ACHN (cell line): ENCODE measurements around the gene CLSTN2.

Source experiments
- DNase-seq: peaks from one replicate; pipeline ENCODE4 v3.0.0-alpha.2; 2015
- in situ Hi-C: cut with HindIII; loops from 2 replicates; pipeline ENCODE4 v1.10.0; 2017; ENCODE audit warnings: low sequenced_read_pairs, low pct_ligation_motif_present, low pct_unique_long_range_greater_than_20kb

The CLSTN2 gene

DNA sequence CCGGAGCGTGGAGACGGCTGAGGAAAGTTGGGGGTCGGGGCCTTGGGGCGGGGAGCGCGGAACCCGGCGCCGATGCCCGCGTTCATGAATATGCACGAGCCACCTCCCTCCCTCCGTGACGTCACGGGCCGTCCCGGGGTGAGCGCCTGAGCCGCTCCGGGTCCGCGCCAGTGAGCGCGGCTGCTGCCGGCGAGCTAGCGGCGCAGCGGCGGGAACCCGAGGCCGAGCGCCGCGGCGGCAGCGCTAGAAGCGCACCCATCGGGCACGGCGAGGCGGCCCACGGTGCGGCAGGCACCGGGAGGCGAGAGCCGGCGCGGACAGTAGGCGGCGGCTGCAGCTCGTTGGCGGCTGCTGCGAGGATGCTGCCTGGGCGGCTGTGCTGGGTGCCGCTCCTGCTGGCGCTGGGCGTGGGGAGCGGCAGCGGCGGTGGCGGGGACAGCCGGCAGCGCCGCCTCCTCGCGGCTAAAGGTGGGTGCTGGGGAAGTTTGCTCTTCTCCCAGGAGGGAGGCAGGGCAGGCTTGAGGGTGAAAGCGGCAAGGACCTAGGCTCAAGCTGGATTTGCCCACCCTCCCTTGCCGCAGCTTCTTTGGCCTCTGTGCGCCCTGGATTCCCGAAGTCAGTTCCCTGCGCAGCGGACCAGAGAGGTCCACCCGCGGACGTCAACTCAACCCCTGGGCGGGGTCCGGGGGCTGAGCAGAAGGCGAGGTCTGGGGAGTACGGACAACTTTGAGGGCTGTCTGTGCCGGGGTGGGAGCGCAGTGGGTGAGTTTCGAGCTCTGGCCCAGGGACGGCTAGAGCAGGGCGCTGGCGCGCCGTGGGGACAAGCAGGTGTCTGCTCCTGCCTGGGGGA lies at the start of gene CLSTN2:
Gene CLSTN2, plus strand, starts transcription at position 170 of the 850 bp plus-strand sequence.
- peak; percentile 57 for DNase-seq
- in situ Hi-C loops, result no loop called here

DNA sequence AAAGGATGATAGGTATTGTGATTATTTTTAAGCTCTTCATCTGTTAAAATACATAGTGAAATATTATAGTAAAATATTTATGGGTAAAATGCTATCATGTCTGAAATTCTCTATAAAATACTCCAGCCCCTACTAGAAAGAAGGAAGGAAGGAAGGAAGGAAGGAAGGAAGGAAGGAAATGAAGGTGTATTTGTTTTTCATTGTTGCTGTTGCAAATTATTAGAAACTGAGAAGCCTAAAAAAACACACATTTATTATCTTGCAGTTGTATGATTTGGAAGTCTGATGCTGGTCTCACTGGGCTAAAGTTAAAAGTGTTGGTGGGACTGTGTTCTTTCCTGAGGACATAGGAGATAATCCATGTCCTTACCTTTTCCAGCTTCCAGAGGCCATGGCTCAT lies 47.6 kb upstream of the CLSTN2 start:
- DNase-seq, result no peak
- in situ Hi-C loops, result no loop called here

DNA sequence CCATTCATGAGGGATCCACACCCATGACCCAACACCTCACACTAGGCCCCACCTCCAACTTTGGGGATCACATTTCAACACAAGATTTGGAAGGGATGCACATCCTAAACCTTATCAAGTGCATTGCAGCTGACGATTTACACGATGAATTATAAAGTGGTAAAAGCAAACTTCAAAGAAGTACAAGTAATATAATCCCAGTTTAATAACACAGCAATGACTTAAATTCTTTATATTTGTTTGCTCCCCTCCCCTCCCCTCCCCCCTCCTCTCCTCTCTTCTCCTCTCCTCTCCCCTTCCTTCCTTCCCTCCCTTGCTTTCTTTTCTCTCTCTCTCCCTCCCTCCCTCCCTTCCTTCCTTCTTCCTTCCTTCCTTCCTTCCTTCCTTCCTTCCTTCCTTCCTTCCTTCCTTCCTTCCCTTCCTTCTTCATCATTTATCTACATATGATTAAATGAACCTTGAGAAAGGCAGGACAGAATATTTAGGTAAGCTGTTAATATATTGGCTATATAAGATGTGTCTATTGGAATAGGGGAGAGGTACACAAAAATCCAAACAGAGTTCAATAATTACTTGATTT lies 46.3 kb upstream of the CLSTN2 start:
- no peak for DNase-seq
- in situ Hi-C loops, result no loop called here

DNA sequence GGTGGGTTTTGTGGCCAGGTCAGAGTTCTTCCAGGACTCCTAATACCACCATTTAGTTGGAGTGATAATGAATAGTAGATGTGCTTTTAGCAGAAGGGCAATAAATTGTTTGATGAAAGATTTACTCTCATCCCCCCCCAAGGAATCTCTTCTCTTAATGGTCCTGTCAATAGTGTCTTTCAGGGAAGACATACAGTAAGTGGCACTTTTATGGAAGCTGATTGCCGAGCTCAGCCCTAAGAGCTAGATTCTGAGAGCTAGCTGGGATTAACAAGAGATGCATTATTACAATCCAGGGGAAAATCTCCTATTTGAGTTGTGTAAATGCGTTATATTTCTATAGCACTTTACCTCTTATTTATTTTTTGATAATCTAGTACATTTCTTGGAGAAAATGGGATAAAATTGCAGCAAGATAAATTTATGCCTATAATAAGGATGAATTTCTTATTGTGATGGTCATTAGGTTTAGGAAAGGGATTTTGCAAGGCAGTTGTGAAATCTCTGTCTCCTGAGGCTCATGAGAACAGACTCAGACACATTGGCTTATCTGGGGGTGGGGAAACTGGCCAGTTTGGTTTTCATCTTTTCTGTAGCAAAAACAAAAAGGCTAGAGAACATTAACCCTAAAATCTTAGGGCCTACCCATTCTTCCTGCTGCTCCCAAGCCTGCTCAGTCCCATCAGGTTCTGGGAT lies 41.6 kb upstream of the CLSTN2 start:
- in situ Hi-C loops, result no loop called here
- no peak for DNase-seq

DNA sequence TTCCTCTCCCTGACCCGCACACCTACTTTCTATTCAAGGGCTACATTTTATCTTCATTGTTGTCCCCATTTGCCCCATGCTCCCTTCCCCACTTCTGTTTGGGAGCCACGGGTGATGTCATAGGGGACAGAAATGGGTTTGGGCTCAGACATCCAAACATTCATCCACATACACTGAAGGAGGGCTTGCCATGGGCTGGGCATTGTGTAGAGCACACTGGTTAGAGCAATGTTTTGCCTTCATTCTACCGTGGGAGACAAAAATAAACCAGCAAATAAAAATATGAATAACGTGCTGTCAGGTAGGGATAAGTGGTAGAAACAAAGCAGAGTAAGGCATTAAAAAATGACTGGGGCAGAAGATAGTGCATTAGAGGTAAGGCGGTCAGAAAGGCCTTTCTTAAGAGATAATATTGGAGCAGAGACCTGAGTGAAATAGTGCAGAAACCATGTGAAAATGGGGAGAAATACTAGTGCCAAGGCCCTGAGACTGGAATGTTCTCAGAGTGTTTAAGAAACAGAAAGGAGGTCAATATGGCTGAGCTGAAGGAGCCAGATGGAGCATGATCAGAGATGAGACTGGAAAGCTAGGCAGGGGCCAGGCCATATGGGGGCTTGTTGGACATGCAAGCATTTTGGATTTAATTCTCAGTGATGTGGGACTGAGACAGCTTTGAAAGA lies 40.9 kb upstream of the CLSTN2 start:
- DNase-seq, result no peak
- in situ Hi-C loops, result no loop called here

DNA sequence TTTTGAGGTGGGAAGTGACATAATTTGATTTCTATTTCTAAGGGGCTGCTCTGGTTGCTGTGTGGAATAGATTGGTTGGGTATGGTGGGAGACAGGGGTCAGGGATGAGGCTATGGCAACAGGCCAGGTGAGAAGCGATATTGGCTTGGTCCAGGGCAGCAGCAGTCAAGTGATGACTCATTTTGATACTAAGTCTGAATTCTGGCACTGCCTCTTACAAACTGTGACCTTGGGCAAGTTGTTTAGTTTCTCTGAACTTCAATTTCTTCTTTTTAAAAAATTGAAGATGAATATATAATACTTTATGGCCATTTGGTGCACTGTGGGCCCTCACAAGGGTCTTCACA lies 40.4 kb upstream of the CLSTN2 start:
- in situ Hi-C loops, result no loop called here
- DNase-seq, result no peak

DNA sequence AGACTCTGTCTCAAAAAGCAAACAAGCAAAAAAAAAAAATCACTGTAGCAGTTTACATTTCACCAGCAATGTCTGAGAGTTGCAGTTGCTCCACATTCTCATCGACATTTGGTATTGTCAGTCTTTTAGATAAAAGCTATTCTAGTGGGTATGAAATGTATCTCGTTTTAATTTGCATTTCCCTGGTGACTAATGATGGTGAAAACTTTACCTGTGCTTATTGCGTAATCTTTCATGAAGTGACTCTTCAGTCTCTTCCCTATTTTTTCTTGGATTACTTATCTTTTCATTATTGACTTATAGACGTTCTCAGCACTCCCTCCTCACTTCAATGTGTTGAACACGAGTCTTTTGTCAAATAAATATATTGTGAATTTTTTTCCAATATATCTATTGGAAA lies 37.2 kb upstream of the CLSTN2 start:
- no peak for DNase-seq
- in situ Hi-C loops, result no loop called here

DNA sequence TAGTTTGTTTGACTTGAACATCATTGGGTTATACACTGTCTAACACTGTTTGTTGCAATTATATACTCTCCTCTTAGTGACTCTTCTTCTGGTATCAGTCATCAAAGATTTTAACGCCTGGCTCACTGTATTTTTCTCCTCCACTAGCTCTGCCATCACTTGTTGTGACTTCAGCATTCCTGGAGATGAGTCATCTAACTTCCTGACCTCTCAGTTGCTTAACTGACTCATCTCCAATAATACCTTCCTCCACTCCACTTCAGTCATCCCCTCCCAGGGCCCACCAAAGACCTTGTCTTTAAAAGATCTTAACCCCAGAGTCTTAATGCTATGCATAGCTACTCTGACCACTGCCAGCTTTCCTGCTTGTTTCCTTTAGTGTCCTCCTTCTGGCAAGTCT lies 28.6 kb upstream of the CLSTN2 start:
- DNase-seq, result peak; percentile 82
- in situ Hi-C loops, result no loop called here

DNA sequence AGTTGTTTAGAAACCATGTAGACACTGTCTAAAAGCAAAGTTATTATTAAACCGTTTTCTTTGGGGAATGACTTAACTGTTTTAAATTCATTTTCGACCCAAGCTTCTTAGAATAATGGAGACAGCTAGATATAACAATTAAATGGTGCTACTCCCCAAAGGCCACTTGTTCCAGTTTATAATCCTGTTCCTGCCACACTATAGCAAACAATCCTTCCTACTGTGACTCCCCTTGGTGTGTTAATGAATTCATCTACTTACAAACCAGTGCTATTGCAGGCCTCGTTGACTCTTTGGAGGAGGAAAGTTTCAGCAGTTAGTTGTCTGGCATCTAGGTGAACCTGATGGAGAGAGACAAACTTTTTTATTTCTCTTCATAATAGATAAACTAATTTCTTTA lies 25.2 kb upstream of the CLSTN2 start:
- DNase-seq, result no peak
- in situ Hi-C loops, result no loop called here

DNA sequence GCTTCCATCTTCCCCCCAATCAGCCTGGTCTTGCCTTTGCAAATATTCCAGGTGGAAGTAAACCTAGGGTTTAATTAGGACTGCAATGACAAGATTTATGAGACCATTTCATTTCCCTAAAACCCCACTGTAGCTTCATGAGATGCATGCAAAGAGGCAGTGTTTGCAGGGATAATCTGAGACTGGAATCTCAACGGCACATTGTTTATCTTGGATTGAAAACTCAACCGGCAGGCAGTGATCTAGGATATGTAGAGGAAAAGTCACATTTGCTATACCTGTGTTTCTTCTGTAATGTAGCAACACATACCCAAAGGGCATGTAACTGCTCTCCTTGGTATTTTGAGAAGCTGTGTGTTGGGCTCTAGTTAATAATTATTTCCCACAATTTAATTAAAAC lies 18.7 kb upstream of the CLSTN2 start:
- DNase-seq, result no peak
- in situ Hi-C loops, result no loop called here

DNA sequence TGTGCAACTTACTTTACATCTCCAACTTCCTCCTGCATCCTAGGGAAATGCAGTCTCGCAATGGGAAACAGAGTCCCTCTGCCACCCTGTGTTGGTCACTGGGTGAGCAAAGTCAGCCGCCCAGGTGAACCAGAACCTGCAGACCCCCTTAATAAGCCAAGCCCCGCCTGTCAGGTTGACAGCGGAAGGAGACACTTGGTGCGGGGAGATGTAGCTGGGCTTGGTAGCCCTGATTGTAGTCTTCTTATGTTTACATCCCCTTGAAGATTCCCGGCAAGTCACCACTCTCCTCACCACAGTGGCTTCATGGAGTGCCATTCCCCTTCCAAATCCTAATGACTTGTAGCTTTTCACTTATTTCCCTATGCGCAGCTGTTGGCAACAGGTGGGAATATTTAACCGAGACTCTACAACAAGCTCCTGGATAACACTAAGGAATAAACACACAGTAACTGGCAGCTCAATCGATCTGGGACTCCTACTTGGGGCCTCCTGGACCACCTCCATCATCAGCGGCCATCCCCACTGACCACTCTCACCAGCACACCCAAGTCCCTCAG lies 17.7 kb upstream of the CLSTN2 start:
- in situ Hi-C loops, result no loop called here

DNA sequence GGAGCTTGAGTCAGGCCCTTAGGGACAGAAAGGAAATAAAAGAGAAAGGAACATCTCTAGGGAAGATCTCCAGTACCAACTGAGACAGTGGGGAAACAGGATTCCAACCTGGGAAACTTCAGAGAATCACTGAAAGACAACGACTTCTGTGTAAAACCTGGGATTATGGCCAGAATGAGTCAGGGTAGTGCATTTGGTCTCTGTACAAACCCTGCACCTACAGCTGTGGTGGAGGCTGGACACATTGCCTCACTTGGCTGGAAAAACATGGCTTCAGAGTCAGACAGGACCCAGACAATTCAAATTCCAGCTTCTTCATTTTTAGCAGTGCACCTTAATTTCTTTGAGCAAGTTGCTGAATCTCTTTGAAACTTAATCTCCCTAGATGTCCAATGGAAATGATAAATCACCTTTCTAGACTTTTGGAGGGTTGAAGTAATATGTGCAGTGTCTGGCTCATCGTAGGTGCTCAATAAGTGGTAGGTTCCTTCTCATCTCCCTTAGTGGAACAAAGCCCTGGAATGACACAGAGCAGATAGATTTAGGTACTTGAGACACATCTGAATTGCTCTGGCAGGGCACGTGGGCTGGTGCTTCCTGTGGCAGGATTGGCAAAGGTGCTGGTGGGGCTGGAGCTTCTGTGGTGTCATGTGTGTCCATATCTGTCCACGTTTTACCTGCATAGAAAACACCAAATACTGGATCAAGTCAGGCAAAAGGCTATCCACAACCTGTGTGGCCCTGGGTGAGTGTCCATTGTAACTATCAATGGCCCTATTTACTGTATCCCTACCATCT lies 6.1 kb upstream of the CLSTN2 start:
- in situ Hi-C loops, result no loop called here
- no peak for DNase-seq

More for the DNA sequence above, 17.7 kb upstream of the CLSTN2 start:
- no peak for DNase-seq

DNA sequence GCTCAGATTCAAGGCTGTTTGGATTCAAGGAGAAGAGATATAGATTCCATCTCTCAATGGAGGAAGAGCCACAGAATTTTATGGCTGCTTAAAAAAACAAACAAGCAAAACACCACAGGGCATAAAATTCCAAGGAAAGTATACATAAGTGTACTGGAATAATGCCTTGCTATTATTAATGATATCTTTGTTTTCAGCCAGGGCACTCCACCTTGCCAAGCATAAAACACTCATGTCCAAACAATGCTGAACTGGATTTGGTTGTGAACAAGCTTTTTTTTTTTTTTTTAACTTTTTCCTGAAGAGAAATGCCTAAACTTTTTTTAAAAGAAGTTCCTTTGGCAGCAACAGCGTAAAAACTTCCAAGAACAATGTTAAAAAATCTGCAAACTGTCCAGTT lies 4.8 kb upstream of the CLSTN2 start:
- in situ Hi-C loops, result no loop called here

DNA sequence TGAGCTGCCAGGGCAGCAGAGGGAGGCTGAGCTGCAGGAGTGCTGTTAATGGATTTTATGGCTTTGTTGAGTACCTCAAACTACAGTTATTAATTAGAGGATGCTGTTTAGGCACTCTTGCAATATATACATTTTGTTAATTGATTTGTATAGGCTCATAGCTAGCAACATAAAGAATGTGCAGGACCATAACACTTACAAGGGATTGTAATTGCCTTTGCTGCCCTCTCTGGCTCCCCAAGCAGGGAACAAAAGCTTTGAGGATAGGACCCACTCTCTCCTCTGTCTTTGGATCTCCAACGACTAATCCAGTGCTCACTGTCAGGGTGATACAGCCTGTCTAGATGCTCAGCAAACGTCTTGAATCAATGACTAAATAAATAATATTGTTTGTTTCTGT lies 1.2 kb upstream of the CLSTN2 start:
- no peak for DNase-seq
- in situ Hi-C loops, result no loop called here

More for the DNA sequence above, 4.8 kb upstream of the CLSTN2 start:
- no peak for DNase-seq

DNA sequence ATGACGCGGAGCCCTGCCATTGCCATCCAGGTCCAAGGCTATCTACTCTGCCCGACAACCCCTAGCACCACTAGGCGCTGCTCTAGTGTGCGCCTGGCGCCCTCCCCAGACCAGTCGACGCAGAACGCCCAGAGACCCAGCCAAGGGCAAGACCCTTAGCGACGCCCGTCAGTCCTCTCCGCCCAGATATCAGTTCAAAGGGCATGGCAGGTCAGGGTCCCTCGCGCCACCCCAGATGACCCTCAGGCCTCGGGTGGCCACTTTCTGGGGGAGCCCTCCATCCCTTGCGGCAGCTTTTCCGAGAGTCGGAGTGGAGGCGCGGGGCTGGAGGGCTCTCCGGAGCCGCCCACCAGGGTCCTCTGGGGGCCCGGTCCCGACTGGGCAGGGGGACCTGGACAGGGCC lies 371 bp upstream of the CLSTN2 start:
- DNase-seq, result peak; percentile 53
- in situ Hi-C loops, result no loop called here

DNA sequence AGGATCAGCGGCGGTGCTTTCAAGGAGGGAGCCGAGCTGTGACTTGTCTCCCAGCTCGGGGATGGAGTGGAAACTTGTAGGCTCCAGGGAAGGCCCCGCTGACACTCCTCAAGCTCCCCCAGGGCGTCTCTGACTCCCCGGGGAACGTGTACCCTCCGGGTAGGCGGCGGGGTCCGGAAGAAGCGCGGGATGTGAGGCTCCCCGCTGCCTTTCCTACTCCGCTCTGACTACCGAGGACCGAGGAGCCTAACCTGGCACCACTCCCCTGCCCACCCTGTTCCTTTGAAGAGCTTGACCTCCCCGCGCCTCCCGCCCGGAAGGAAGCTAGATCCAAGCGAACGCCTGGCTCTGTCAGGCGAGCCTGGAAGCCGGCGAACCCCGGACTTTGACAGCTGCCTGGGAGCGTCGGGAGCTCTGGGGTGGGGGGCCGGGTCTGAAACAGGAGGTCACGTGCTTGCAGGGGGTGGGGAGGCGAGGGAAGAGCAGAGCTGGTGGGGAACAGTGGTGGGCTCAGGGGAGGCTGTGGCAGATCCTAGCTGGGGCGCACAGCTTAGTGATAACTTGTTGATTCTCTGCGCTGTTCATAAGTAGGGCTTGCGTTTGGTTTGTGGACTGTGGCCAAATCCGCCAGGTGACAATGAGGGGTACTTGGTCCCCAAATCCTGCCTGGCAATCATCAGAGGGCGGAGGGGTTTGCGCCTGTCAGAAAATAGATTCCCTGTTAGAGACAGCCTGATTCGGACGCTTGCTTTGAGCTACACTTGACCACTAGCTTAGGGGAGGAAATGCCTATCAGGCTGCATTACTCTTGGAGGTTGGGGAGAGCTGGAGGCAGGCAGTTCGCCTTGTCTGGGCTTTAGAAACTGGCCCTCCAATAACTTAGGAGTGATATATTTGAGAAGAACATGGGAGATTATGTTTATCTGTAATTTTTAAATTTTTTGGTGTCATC lies 1.2 kb downstream of the CLSTN2 start:
- DNase-seq, result peak; percentile 8
- in situ Hi-C loops, result no loop called here

DNA sequence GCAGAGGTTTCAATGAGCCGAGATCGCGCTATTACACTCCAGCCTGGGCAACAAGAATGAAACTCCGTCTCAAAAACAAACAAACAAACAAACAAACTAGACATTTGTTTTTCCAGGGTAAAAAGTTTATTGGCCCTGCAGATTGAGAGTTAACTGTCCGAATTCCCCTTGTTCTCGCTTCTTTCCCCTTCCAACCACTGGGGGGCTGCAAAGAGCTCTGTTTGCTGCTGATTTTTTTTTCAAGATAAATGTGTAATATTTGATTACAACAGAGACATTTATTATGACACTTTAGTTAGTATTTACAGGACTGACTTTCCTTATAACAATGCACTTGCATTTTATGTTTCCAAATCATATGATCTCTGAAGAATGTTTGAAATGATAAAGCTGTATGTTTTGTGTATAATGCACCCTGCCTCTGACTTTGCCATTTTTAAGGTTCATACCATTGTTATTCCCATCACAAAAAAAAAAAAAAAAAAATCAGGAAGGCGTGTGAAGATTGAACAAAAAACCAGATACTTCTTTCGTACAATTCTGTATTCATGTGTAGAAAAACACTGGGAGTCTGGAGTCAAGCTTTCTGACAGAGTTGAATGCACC lies 2.8 kb downstream of the CLSTN2 start:
- in situ Hi-C loops, result no loop called here
- peak; percentile 49 for DNase-seq
